Measurements from ENCODE around the gene IFIT1B. TPM values are rescaled to one million over a fixed set of nuclear protein-coding genes. Genes with fewer than 3 reads are reported as not detected.

IFIT1B gene
- total RNA-seq, 4 donors from 2014 or later, result not detected

DNA sequence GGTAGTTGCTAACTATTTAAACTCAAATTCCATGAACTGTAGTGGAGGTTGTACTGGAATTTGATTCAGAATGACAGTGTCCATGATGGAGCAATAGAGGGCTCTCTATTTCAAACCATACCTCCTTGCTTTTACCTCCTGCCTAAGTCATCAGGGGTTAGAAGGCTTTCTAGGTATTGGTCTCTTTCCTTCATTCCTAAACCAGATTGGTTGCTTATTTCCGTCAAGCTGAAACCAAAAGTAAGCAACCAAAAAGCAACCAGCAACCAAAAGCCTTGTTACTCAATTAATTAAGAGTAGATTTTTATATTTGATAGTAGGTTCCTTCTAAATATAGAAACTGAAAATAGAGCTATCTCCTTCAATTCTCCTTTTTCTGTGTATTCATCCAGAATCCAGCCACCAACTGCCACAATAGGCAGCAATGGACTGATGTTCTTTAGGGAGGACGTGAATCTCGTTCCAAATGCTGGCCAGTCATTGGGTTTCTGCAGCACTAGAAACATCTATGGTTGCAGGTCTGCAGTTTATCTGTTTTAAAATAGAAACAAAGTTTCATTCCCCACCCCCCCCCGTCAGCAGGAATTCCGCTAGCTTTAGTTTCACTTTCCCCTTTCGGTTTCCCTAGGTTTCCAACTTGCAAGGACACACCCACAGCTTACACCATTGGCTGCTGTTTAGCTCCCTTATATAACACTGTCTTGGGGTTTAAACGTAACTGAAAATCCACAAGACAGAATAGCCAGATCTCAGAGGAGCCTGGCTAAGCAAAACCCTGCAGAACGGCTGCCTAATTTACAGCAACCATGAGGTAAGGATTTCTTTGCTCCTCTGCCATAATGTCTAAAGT lies 14.3 kb downstream of the IFIT1B start, which contains the start of gene IFIT1:
Gene IFIT1, plus strand, starts transcription at position 717 of the 850 bp plus-strand sequence. Its CDS starts 90 bp downstream, at position 807.
- 2 to 3% methylated on average over 8 of the region's 8 CpGs for WGBS, 2 donors
- peak within 1 kb of the TSS; percentile 44 for H3K4me3 ChIP-seq (ENCODE audit: low read depth, poor library complexity, severe bottlenecking)
- DNase-seq (ENCODE audit: low spot score in 2 of 2), result peak in 1 of 2 donors; percentile 65
- TF ChIP-seq POLR2A (IDR thresholded peaks at IDR 0.05), result no peak
- TF ChIP-seq, protein P1, sequence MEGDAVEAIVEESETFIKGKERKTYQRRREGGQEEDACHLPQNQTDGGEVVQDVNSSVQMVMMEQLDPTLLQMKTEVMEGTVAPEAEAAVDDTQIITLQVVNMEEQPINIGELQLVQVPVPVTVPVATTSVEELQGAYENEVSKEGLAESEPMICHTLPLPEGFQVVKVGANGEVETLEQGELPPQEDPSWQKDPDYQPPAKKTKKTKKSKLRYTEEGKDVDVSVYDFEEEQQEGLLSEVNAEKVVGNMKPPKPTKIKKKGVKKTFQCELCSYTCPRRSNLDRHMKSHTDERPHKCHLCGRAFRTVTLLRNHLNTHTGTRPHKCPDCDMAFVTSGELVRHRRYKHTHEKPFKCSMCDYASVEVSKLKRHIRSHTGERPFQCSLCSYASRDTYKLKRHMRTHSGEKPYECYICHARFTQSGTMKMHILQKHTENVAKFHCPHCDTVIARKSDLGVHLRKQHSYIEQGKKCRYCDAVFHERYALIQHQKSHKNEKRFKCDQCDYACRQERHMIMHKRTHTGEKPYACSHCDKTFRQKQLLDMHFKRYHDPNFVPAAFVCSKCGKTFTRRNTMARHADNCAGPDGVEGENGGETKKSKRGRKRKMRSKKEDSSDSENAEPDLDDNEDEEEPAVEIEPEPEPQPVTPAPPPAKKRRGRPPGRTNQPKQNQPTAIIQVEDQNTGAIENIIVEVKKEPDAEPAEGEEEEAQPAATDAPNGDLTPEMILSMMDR (IDR thresholded peaks at IDR 0.05), result no peak
- intact Hi-C loops (cut with DNase I; ENCODE audit: low total_unique reads), result no loop called here

DNA sequence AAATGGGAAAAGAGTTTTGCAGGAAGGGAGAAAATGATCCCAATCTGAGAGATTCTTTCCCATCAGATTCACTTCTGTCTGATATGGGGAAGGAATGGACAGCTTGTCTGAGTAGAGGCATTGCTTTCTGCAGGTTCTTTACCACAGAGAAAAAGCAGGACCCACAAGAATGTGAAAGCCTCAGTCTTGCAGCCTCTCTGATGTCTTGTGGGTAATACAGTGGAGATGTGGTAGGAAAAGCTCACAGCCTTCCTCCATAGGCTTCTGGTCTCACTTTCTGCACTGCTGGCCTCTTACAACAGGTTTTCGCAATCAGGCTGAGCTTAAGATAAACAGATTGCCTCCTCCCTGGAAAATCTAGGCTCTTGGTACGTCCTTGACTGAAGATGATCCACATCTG lies 15.1 kb downstream of the IFIT1B start:
- peak in 1 of 2 donors; percentile 47 for DNase-seq (ENCODE audit: low spot score in 2 of 2)
- 3 to 15% methylated on average over 2 of the region's 2 CpGs for WGBS, 2 donors
- no peak for TF ChIP-seq POLR2A (IDR thresholded peaks at IDR 0.05)
- TF ChIP-seq, protein P1 (IDR thresholded peaks at IDR 0.05), result no peak
- intact Hi-C loops (cut with DNase I; ENCODE audit: low total_unique reads), result no loop called here
- no peak overlapping the region for H3K4me3 ChIP-seq (ENCODE audit: low read depth, poor library complexity, severe bottlenecking)

DNA sequence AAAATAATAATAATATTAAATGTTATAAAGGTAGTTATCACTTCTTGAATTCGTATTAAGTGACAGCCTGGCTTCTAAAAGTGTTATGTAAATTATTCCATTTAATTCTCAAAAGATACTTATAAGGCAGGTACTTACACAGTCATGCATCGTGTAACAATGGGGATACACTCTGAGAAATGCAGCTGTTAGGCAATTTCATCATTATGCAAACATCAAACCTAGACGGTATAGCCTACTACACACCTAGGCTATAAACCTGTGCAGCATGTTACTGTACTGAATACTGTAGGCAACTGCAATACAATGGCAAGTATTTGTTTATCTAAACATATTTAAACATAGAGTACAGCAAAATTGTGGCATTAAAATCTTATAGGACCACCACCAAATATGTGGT lies 16.0 kb downstream of the IFIT1B start:
- DNase-seq (ENCODE audit: low spot score in 2 of 2), result peak in 1 of 2 donors; percentile 4
- TF ChIP-seq, protein P1 (IDR thresholded peaks at IDR 0.05), result no peak
- TF ChIP-seq POLR2A (IDR thresholded peaks at IDR 0.05), result no peak
- H3K4me3 ChIP-seq (ENCODE audit: low read depth, poor library complexity, severe bottlenecking), result no peak overlapping the region
- intact Hi-C loops (cut with DNase I; ENCODE audit: low total_unique reads), result no loop called here
- WGBS, 2 donors, result 27 to 34% methylated on average over 3 of the region's 3 CpGs

DNA sequence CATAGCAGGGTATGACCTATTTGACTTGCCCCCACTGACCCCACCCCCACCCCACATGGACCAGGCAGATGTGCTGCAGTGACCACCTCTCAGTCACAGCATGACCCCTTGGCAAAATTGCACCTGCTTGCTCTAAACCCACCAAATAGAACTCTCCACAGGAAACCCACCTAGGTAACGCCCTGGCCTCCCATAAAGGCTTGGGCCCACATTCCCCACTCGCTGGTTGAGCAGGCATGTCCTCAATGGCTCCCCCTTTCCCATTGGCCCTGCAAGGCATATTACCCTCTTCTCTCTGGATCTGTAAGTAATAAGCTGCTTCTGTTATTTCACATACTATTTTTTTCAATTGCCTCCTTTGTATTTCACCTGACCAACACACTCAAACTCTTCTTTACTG lies 17.3 kb downstream of the IFIT1B start:
- no peak for TF ChIP-seq POLR2A (IDR thresholded peaks at IDR 0.05)
- TF ChIP-seq, protein P1 (IDR thresholded peaks at IDR 0.05), result no peak
- intact Hi-C loops (cut with DNase I; ENCODE audit: low total_unique reads), result no loop called here
- no peak overlapping the region for H3K4me3 ChIP-seq (ENCODE audit: low read depth, poor library complexity, severe bottlenecking)
- DNase-seq (ENCODE audit: low spot score in 2 of 2), result peak in 1 of 2 donors; percentile 10
- 88 to 92% methylated on average over 2 of the region's 2 CpGs for WGBS, 2 donors

DNA sequence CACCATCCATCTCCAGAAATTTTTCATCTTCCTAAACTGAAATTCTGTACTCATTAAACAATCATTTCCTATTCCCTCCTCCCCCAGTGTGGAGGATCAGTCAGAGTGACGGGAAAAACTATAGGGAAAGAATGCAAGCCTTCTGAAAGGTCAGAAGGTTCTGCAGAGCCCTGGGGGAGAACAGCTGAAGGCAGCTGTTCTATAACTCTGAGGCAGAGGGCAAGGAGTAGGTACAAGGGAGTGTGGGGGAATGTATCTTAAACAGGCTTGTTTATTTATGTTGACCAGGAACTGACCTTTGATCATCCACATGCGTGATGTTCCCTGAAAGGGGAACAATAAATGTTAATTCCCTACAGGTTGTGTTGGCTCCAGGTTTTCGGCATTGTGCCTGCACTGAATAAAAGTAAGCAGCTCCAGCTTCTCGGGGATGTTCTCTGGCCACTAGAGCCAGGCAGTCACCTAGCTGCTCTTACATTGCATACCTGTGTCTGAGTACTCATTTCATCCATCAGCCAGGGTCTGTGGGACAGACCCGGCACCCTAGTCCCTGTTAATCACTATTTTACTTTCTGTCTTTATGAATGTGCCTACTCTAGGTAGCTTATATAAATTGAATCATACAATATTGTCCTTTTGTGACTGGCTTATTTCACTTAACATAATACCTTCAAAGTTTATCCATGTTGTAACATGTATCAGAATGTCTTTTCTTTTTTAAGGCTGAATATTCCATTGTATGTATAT lies 20.3 kb downstream of the IFIT1B start:
- DNase-seq (ENCODE audit: low spot score in 2 of 2), result peak in 1 of 2 donors; percentile 11
- no peak overlapping the region for H3K4me3 ChIP-seq (ENCODE audit: low read depth, poor library complexity, severe bottlenecking)
- TF ChIP-seq, protein P1 (IDR thresholded peaks at IDR 0.05), result no peak
- TF ChIP-seq POLR2A (IDR thresholded peaks at IDR 0.05), result no peak
- intact Hi-C loops (cut with DNase I; ENCODE audit: low total_unique reads), result no loop called here
- 81 to 86% methylated on average over 5 of the region's 5 CpGs for WGBS, 2 donors
